GM19467 (cell line): ENCODE results near the gene FAM180B.
"Not testable (repeated sequence)": the region's sequence is repeated elsewhere in the genome, so short reads cannot be mapped to it uniquely, and the experiment has no call there.

Source experiments
- ATAC-seq: cut with Tn5 transposase; IDR thresholded peaks from one replicate; pipeline ENCODE4 v1.9.1; 2021; ENCODE audit warnings: mild to moderate bottlenecking, moderate library complexity; ENCODE audit not compliant: unreplicated experiment

The FAM180B gene

GRCh38 chr11:47586098-47586855 lies at the start of gene FAM180B:
Gene FAM180B, plus strand, starts transcription at chr11:47586678. Its CDS starts 91 bp downstream, at chr11:47586769.
- ATAC-seq, result no peak

GRCh38 chr11:47536915-47537314 lies 49.6 kb upstream of the FAM180B start:
- ATAC-seq, result no peak

- no peak for ATAC-seq
These were observed 47.5 kb upstream of the FAM180B start for GRCh38 chr11:47538741-47539565.

- no peak for ATAC-seq
These were observed 46.8 kb upstream of the FAM180B start for GRCh38 chr11:47539681-47540039.

GRCh38 chr11:47541070-47541469 lies 45.4 kb upstream of the FAM180B start:
- no peak for ATAC-seq

- ATAC-seq, result no peak
These were observed 41.2 kb upstream of the FAM180B start for GRCh38 chr11:47545298-47545697.

- ATAC-seq, result not testable (repeated sequence)
These were observed 40.2 kb upstream of the FAM180B start for GRCh38 chr11:47546274-47546673.

GRCh38 chr11:47550288-47551047 lies 36.0 kb upstream of the FAM180B start:
- no peak for ATAC-seq

GRCh38 chr11:47551086-47551485 lies 35.4 kb upstream of the FAM180B start:
- ATAC-seq, result no peak

- ATAC-seq, result peak; percentile 10
These were observed 34.4 kb upstream of the FAM180B start for GRCh38 chr11:47552056-47552565.

- ATAC-seq, result peak; percentile 95
These were observed 33.7 kb upstream of the FAM180B start, which contains the start of gene CELF1 for GRCh38 chr11:47552566-47553405. Gene CELF1, minus strand, starts transcription at chr11:47553132. Its CDS starts 53,609 bp downstream, at chr11:47499523.

- ATAC-seq, result peak; percentile 7
These were observed 33.1 kb upstream of the FAM180B start for GRCh38 chr11:47553406-47553743.

- ATAC-seq, result not testable (repeated sequence)
These were observed 29.5 kb upstream of the FAM180B start for GRCh38 chr11:47557004-47557403.

GRCh38 chr11:47558695-47559094 lies 27.8 kb upstream of the FAM180B start:
- no peak for ATAC-seq

- ATAC-seq, result no peak
These were observed 26.1 kb upstream of the FAM180B start for GRCh38 chr11:47560426-47560825.

- not testable (repeated sequence) for ATAC-seq
These were observed 24.1 kb upstream of the FAM180B start for GRCh38 chr11:47562393-47562792.

- not testable (repeated sequence) for ATAC-seq
These were observed 22.1 kb upstream of the FAM180B start for GRCh38 chr11:47564366-47564765.

GRCh38 chr11:47564933-47565339 lies 21.5 kb upstream of the FAM180B start:
- ATAC-seq, result peak; percentile 15

GRCh38 chr11:47565340-47566148 lies 20.9 kb upstream of the FAM180B start, which contains the start of gene PTPMT1:
Gene PTPMT1, plus strand, starts transcription at chr11:47565599. Its CDS starts 24 bp downstream, at chr11:47565623.
- ATAC-seq, result peak; percentile 79
